ENCODE data around the gene CHCHD6. TPM values are rescaled to one million over a fixed set of nuclear protein-coding genes. Genes with fewer than 3 reads are reported as not detected.

CHCHD6 gene
- polyA plus RNA-seq, 1 donor = 6.5 TPM

- DNase-seq = no peak
These were observed 614 bp downstream of the CHCHD6 start for GRCh38 chr3:126704494-126705214.

- no peak for DNase-seq
These were observed 2.6 kb downstream of the CHCHD6 start for GRCh38 chr3:126706631-126707030.

GRCh38 chr3:126711121-126711760 is 7.2 kb downstream of the CHCHD6 start:
- no peak for DNase-seq

- DNase-seq = no peak
These were observed 9.2 kb downstream of the CHCHD6 start for GRCh38 chr3:126713199-126713598.

- no peak for DNase-seq
These were observed 10.3 kb downstream of the CHCHD6 start for GRCh38 chr3:126714276-126714900.

- no peak for DNase-seq
These were observed 10.9 kb downstream of the CHCHD6 start for GRCh38 chr3:126714921-126715320.

- no peak for DNase-seq
These were observed 11.4 kb downstream of the CHCHD6 start for GRCh38 chr3:126715432-126715831.

- DNase-seq = no peak
These were observed 12.0 kb downstream of the CHCHD6 start for GRCh38 chr3:126716057-126716456.

GRCh38 chr3:126718561-126719445 is 14.8 kb downstream of the CHCHD6 start:
- DNase-seq = no peak

- DNase-seq = no peak
These were observed 16.6 kb downstream of the CHCHD6 start for GRCh38 chr3:126720596-126720995.

- no peak for DNase-seq
These were observed 17.2 kb downstream of the CHCHD6 start for GRCh38 chr3:126721246-126721645.

GRCh38 chr3:126723237-126723636 is 19.2 kb downstream of the CHCHD6 start:
- no peak for DNase-seq

GRCh38 chr3:126723801-126724200 is 19.8 kb downstream of the CHCHD6 start:
- no peak for DNase-seq

- no peak for DNase-seq
These were observed 24.6 kb downstream of the CHCHD6 start for GRCh38 chr3:126728680-126729079.

GRCh38 chr3:126730376-126730775 is 26.3 kb downstream of the CHCHD6 start:
- DNase-seq = no peak

- DNase-seq = no peak
These were observed 27.0 kb downstream of the CHCHD6 start for GRCh38 chr3:126731044-126731443.

GRCh38 chr3:126732281-126733060 is 28.4 kb downstream of the CHCHD6 start:
- no peak for DNase-seq

- no peak for DNase-seq
These were observed 29.0 kb downstream of the CHCHD6 start for GRCh38 chr3:126733061-126733430.

- DNase-seq = no peak
These were observed 30.2 kb downstream of the CHCHD6 start for GRCh38 chr3:126734106-126734723.

- no peak for DNase-seq
These were observed 33.5 kb downstream of the CHCHD6 start for GRCh38 chr3:126737527-126737926.

- DNase-seq = no peak
These were observed 38.0 kb downstream of the CHCHD6 start for GRCh38 chr3:126742057-126742456.

GRCh38 chr3:126743350-126743749 is 39.3 kb downstream of the CHCHD6 start:
- DNase-seq = no peak
